Neural cell (in vitro differentiated cells): ENCODE measurements around the gene PHACTR1. TPM values are rescaled to one million over a fixed set of nuclear protein-coding genes. Genes with fewer than 3 reads are reported as not detected.

ENCODE experiments used
- H2AFZ ChIP-seq: fragments of 200-600, 300-800 bp; sonication (generic), shearing (Covaris generic); 2 replicates; pipeline ENCODE4 v1.6.0; 2014; ENCODE audit warnings: low read depth, mild to moderate bottlenecking, antibody characterized with exemption, low read length, moderate library complexity
- H3F3A ChIP-seq: fragments of 200-600 bp; shearing (Covaris generic); 2 replicates; pipeline ENCODE4 v1.6.1; 2016; ENCODE audit warnings: mild to moderate bottlenecking, moderate library complexity, mixed read lengths, antibody characterized with exemption, low read length; ENCODE audit not compliant: insufficient read depth, poor library complexity, severe bottlenecking
- H3K27ac ChIP-seq: fragments of 200-600, 300-800 bp; sonication (generic), shearing (Covaris generic); 2 replicates; pipeline ENCODE4 v1.5.1; 2014; ENCODE audit warnings: mild to moderate bottlenecking, low read length, moderate library complexity
- H3K27me3 ChIP-seq: fragments of 300-800, 200-600 bp; sonication (generic), shearing (Covaris generic); 2 replicates; pipeline ENCODE4 v1.6.0; 2014; ENCODE audit warnings: mild to moderate bottlenecking, low read depth, low read length, moderate library complexity; ENCODE audit not compliant: insufficient read depth
- H3K36me3 ChIP-seq: fragments of 300-800, 200-600 bp; sonication (generic), shearing (Covaris generic); 2 replicates; pipeline ENCODE4 v1.5.1; 2014; ENCODE audit warnings: mild to moderate bottlenecking, antibody characterized with exemption, low read length, moderate library complexity; ENCODE audit not compliant: insufficient read depth
- H3K4me2 ChIP-seq: fragments of 300-800, 200-600 bp; sonication (generic), shearing (Covaris generic); 2 replicates; pipeline ENCODE4 v1.6.0; 2014; ENCODE audit warnings: mild to moderate bottlenecking, low read length
- H3K4me3 ChIP-seq: fragments of 300-800, 200-600 bp; sonication (generic), shearing (Covaris generic); 2 replicates; pipeline ENCODE4 v1.5.1; 2014; ENCODE audit warnings: mild to moderate bottlenecking, low read length, moderate library complexity
- H3K79me2 ChIP-seq: fragments of 200-600 bp; shearing (Covaris generic); replicated peaks from 2 replicates; pipeline ENCODE4 v1.6.0; 2014; ENCODE audit warnings: mild to moderate bottlenecking, low read length, moderate library complexity; ENCODE audit not compliant: insufficient read depth
- H3K9ac ChIP-seq: fragments of 300-800, 200-600 bp; sonication (generic), shearing (Covaris generic); 2 replicates; pipeline ENCODE4 v1.6.1; 2016; ENCODE audit warnings: mild to moderate bottlenecking, low read length, mixed read lengths
- H3K9me2 ChIP-seq: fragments of 200-600 bp; shearing (Covaris generic); 2 replicates; pipeline ENCODE4 v1.6.1; 2016; ENCODE audit warnings: mild to moderate bottlenecking, low read length, mixed read lengths; ENCODE audit not compliant: insufficient read depth
- H3K9me3 ChIP-seq: fragments of 200-600, 300-800 bp; sonication (generic), shearing (Covaris generic); 2 replicates; pipeline ENCODE4 v1.6.1; 2016; ENCODE audit warnings: mild to moderate bottlenecking, mixed run types, low read length, moderate library complexity, mixed read lengths
- H4K20me1 ChIP-seq: fragments of 200-600 bp; shearing (Covaris generic); 2 replicates; pipeline ENCODE4 v1.6.1; 2016; ENCODE audit warnings: mild to moderate bottlenecking, mixed run types; ENCODE audit not compliant: insufficient read depth
- CTCF ChIP-seq: fragments of 450-650 bp; IDR thresholded peaks from 2 replicates; pipeline ENCODE4 v1.5.1; 2014; ENCODE audit warnings: antibody characterized with exemption, mild to moderate bottlenecking, moderate library complexity; ENCODE audit not compliant: poor library complexity, severe bottlenecking
- EP300 ChIP-seq: fragments of 450-650 bp; conservative IDR thresholded peaks from 2 replicates; pipeline ENCODE4 v1.6.1; 2014; ENCODE audit warnings: antibody characterized with exemption, mild to moderate bottlenecking, moderate library complexity; ENCODE audit not compliant: poor library complexity, severe bottlenecking
- EZH2 ChIP-seq: fragments of 200-600, 300-800 bp; shearing (Covaris generic), sonication (generic); IDR thresholded peaks from 2 replicates; pipeline ENCODE4 v1.6.1; 2014; ENCODE audit warnings: antibody characterized with exemption, low read length, borderline replicate concordance, mild to moderate bottlenecking; ENCODE audit not compliant: insufficient read depth, poor library complexity, severe bottlenecking
- MXI1 ChIP-seq: fragments of 450-650 bp; conservative IDR thresholded peaks from 2 replicates; pipeline ENCODE4 v1.6.1; 2014; ENCODE audit warnings: antibody characterized with exemption, mild to moderate bottlenecking; ENCODE audit not compliant: poor library complexity, severe bottlenecking
- POLR2AphosphoS5 ChIP-seq: IDR thresholded peaks from 2 replicates; pipeline ENCODE4 v1.6.1; 2012
- RAD21 ChIP-seq: fragments of 450-650 bp; conservative IDR thresholded peaks from 2 replicates; pipeline ENCODE4 v1.6.1; 2014; ENCODE audit warnings: antibody characterized with exemption, mild to moderate bottlenecking, moderate library complexity
- SMC3 ChIP-seq: fragments of 450-650 bp; conservative IDR thresholded peaks from 2 replicates; pipeline ENCODE4 v1.6.1; 2014; ENCODE audit warnings: antibody characterized with exemption, mild to moderate bottlenecking, moderate library complexity; ENCODE audit not compliant: poor library complexity
- TAF1 ChIP-seq: IDR thresholded peaks from 2 replicates; pipeline ENCODE4 v1.6.1; 2012; ENCODE audit warnings: low read depth
- polyA plus RNA-seq: library from polyadenylated mRNA; depleted of rRNA; stranded (reverse); fragments of >200 nt; gene quantifications from 2 replicates; pipeline ENCODE4 v1.2.3, GENCODE V29; 2014
- TF ChIP-seq, protein P1 (sequence below): IDR thresholded peaks from 2 replicates; pipeline ENCODE4 v1.6.1; 2012; ENCODE audit warnings: borderline replicate concordance

PHACTR1 gene
- polyA plus RNA-seq, 1 donor from 2014 or later: 7.8 TPM

DNA sequence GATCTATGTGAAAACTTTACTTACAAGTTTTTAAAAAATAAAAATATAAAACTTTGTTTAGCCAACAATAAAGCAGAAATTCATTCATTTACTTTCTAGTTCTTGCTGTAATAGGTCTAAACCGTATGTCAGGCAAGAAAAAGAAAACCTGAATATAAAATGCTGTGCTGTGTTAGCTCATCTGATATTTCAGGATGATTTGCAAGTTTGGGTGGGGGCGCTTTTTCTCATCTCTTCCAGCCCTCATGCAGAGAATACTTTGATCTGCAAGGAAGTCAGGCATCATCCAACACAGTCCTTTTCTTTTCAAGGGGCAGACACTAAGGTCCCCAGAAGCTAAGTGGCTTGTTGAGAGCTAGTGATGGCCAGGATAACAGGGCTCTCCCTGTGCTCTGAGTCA, 458.5 kb downstream of the PHACTR1 start:
- H3K9ac ChIP-seq: no peak overlapping the region
- H3K9me3 ChIP-seq: no peaks in the 10 kb centered on the region
- no peak overlapping the region for H3K4me2 ChIP-seq
- H3K36me3 ChIP-seq: no peaks in the 10 kb centered on the region
- H3K4me3 ChIP-seq: no peak overlapping the region
- no peaks in the 10 kb centered on the region for H3K79me2 ChIP-seq
- no peaks in the 10 kb centered on the region for H4K20me1 ChIP-seq
- H3K27me3 ChIP-seq: no peaks in the 10 kb centered on the region
- no peak overlapping the region for H2AFZ ChIP-seq
- H3F3A ChIP-seq: no peaks in the 10 kb centered on the region
- H3K9me2 ChIP-seq: no peaks in the 10 kb centered on the region
- H3K27ac ChIP-seq: no peak overlapping the region
- no peak for TF ChIP-seq TAF1
- TF ChIP-seq EZH2: no peak
- no peak for TF ChIP-seq SMC3
- TF ChIP-seq, protein P1, sequence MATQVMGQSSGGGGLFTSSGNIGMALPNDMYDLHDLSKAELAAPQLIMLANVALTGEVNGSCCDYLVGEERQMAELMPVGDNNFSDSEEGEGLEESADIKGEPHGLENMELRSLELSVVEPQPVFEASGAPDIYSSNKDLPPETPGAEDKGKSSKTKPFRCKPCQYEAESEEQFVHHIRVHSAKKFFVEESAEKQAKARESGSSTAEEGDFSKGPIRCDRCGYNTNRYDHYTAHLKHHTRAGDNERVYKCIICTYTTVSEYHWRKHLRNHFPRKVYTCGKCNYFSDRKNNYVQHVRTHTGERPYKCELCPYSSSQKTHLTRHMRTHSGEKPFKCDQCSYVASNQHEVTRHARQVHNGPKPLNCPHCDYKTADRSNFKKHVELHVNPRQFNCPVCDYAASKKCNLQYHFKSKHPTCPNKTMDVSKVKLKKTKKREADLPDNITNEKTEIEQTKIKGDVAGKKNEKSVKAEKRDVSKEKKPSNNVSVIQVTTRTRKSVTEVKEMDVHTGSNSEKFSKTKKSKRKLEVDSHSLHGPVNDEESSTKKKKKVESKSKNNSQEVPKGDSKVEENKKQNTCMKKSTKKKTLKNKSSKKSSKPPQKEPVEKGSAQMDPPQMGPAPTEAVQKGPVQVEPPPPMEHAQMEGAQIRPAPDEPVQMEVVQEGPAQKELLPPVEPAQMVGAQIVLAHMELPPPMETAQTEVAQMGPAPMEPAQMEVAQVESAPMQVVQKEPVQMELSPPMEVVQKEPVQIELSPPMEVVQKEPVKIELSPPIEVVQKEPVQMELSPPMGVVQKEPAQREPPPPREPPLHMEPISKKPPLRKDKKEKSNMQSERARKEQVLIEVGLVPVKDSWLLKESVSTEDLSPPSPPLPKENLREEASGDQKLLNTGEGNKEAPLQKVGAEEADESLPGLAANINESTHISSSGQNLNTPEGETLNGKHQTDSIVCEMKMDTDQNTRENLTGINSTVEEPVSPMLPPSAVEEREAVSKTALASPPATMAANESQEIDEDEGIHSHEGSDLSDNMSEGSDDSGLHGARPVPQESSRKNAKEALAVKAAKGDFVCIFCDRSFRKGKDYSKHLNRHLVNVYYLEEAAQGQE: no peak

DNA sequence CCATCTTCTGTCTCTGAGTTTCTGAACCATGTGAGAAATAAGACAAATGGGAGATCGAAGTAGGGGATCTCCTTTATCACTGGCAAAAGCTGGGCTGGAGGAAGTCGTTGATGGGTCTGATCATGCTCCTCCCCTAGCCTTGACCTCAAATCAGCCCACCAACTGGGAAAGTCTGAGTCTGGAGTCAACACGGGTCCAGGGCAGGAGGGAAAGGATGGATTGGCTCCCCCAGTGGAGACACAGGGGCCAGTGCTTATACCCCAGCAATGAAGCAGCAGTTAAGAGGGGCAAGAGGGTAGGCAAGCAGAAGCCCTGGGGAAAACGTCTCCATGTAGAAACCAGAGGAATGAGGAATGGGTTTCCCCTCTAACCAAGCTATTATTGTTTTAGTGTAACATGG, 459.2 kb downstream of the PHACTR1 start:
- H3K36me3 ChIP-seq: no peaks in the 10 kb centered on the region
- H3K27me3 ChIP-seq: no peaks in the 10 kb centered on the region
- no peak overlapping the region for H3K27ac ChIP-seq
- H3K9me2 ChIP-seq: no peaks in the 10 kb centered on the region
- H3K9me3 ChIP-seq: no peaks in the 10 kb centered on the region
- H2AFZ ChIP-seq: no peak overlapping the region
- H3K79me2 ChIP-seq: no peaks in the 10 kb centered on the region
- no peak overlapping the region for H3K9ac ChIP-seq
- H3K4me3 ChIP-seq: no peak overlapping the region
- H3F3A ChIP-seq: no peaks in the 10 kb centered on the region
- TF ChIP-seq EP300: no peak
- no peak for TF ChIP-seq POLR2AphosphoS5
- TF ChIP-seq, protein P1: no peak
- TF ChIP-seq EZH2: no peak
- no peak for TF ChIP-seq CTCF
- no peak for TF ChIP-seq SMC3
- no peak for TF ChIP-seq MXI1
- no peak for TF ChIP-seq RAD21
- TF ChIP-seq TAF1: no peak
- H3K4me2 ChIP-seq: no peak overlapping the region
- no peaks in the 10 kb centered on the region for H4K20me1 ChIP-seq
